BLaER1 treated with 17β-estradiol and CSF1 and Interleukin-3, amounts not matched to agents 10 nM and 100 nM (cell line): ENCODE measurements around the gene SASH1.
"Not testable (repeated sequence)": the region's sequence is repeated elsewhere in the genome, so short reads cannot be mapped to it uniquely, and the experiment has no call there.

ENCODE experiments used
- H3K27ac ChIP-seq, 11 experiments: shearing (Covaris generic); formaldehyde crosslinking; 2 replicates each; pipeline ENCODE4 v1.8.1; 2022
- H3K27me3 ChIP-seq, 11 experiments: shearing (Covaris generic); formaldehyde crosslinking; 2 replicates each; pipeline ENCODE4 v1.8.1; 2022
- H3K36me3 ChIP-seq, 11 experiments: shearing (Covaris generic); formaldehyde crosslinking; 2 replicates each; pipeline ENCODE4 v1.8.1; 2022
- H3K4me1 ChIP-seq, 10 experiments: shearing (Covaris generic); formaldehyde crosslinking; 2 replicates each; pipeline ENCODE4 v1.8.1; 2022
- H3K4me2 ChIP-seq, 11 experiments: shearing (Covaris generic); formaldehyde crosslinking; 2 replicates each; pipeline ENCODE4 v1.8.1; 2022
- H3K4me3 ChIP-seq, 10 experiments: shearing (Covaris generic); formaldehyde crosslinking; 2 replicates each; pipeline ENCODE4 v1.8.1; 2022
- H3K9ac ChIP-seq, 11 experiments: shearing (Covaris generic); formaldehyde crosslinking; 2 replicates each; pipeline ENCODE4 v1.8.1; 2022
- H3K9me3 ChIP-seq, 11 experiments: shearing (Covaris generic); formaldehyde crosslinking; replicated peaks in 1 of 11; 2 replicates each; pipeline ENCODE4 v1.8.1; 2022
- H4K20me1 ChIP-seq, 11 experiments: shearing (Covaris generic); formaldehyde crosslinking; 2 replicates each; pipeline ENCODE4 v1.8.1; 2022
- Cebpa-rat ChIP-seq, 11 experiments: shearing (Covaris generic); IDR thresholded peaks; 2 replicates each; pipeline ENCODE4 v1.8.1; 2022

SASH1 gene

GRCh38 chr6:148572676-148573335 lies 230.2 kb downstream of the SASH1 start:
- Histone ChIP-seq H3K36me3 (no peaks in the 10 kb centered on the region), H3K27ac (no peak overlapping the region), H3K4me2 (no peak overlapping the region), H3K4me3 (no peak overlapping the region), H3K27me3 (no peaks in the 10 kb centered on the region), H3K9me3 (no peaks in the 10 kb centered on the region), H3K4me1 (peaks cover 0 to 16% (median 0%) of the 10 kb centered on the region in 10 experiments; a peak in 8 of 20 replicates), H3K9ac (no peak overlapping the region), H4K20me1 (no peaks in the 10 kb centered on the region)
- no peak for TF ChIP-seq Cebpa-rat (IDR thresholded peaks at IDR 0.05)

DNA sequence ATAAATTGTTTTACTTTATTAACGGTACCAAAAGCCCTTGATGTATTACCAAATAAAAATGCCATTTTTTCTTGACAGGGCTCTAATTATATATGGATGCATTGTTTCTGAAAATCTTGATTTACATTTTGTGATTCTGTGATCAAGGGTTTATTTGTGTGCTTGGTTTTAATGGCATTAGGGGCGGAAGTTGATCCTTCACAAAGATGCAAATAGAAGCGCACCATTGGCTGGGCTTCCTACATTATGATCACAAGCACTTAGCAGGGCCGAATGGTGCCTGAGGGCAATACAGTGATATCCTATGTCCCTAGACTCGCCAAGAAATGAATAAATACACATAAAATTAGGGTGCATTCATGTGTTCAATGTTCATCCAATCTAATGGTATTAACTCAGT lies 231.3 kb downstream of the SASH1 start:
- no peaks in the 10 kb centered on the region for H3K36me3 ChIP-seq
- TF ChIP-seq Cebpa-rat (IDR thresholded peaks at IDR 0.05): no peak
- H3K4me2 ChIP-seq: no peak overlapping the region
- no peak overlapping the region for H3K9ac ChIP-seq
- H3K4me1 ChIP-seq: peaks cover 0 to 25% (median 0%) of the 10 kb centered on the region in 10 experiments; a peak in 8 of 20 replicates
- H4K20me1 ChIP-seq: no peaks in the 10 kb centered on the region
- H3K9me3 ChIP-seq: no peaks in the 10 kb centered on the region
- H3K4me3 ChIP-seq: no peak overlapping the region
- no peak overlapping the region for H3K27ac ChIP-seq
- no peaks in the 10 kb centered on the region for H3K27me3 ChIP-seq

DNA sequence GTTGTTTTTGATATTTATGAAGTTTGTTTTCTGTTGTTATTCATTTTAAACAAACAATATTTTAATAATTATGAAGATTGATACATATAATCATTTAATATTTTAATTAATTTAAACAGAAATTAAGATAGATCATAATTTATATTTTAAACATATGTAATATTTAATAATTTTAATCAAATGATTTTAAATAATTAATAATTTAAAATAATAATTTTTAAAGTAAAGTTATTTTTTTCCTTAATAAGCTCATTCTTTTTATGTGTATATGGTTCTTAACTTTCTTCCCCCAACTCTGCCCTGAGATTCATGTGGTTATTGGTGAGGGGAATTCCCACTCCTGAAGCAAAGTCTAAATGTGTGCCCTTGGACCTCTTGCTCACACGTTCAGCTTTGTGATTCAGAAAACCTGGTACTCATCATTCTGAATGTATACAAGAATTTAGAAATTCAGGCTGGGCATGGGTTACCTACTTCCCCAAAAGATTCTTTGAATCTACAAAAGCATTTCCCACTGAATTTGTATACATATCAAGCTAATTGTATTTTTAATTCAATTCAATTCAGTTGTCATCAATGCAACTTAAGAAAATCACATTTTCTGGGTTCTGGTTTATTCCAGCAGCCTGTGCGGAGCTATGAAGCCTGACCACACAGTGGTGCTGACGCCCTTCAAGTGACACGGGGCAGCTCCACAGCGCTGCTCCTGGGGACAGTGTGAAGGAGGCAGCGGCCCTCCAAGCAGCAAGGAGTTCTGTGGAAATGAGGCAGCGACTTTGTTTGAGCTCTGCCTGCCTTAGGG lies 235.2 kb downstream of the SASH1 start:
- Histone ChIP-seq H3K4me3 (no peak overlapping the region), H3K4me1 (peaks cover 0 to 33% (median 0%) of the 10 kb centered on the region in 10 experiments; a peak in 8 of 20 replicates), H3K9ac (no peak overlapping the region), H3K36me3 (no peaks in the 10 kb centered on the region), H3K4me2 (peak overlapping the region in 2 of 11 experiments; percentile 43 to 56; a peak in 3 of 22 replicates), H4K20me1 (no peaks in the 10 kb centered on the region), H3K27ac (no peak overlapping the region), H3K9me3 (peaks cover under 1 to 4% (median 3%) of the 10 kb centered on the region in 11 experiments; a peak in 13 of 22 replicates), H3K27me3 (no peaks in the 10 kb centered on the region)
- TF ChIP-seq Cebpa-rat (IDR thresholded peaks at IDR 0.05): no peak

DNA sequence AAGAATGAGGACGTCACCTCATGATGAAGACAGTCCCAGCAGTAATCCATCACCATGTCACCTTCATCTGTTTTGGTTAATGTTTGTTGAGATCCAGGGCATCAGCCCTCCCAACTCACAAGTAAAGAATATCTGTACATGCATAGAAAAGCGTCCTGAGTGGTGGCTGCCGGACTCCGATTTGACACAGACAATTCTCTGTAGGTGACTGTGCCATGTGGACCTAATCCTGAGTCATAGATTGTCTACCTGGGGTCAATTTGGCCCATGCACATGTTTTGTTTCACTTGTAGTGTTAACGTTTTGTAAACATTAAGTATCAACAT lies 235.8 kb downstream of the SASH1 start:
- TF ChIP-seq Cebpa-rat (IDR thresholded peaks at IDR 0.05): no peak
- Histone ChIP-seq H3K27me3 (no peaks in the 10 kb centered on the region), H3K9ac (no peak overlapping the region), H3K4me2 (peak overlapping the region in 2 of 11 experiments; percentile 43 to 56; a peak in 5 of 22 replicates), H3K4me3 (no peak overlapping the region), H3K27ac (no peak overlapping the region), H4K20me1 (no peaks in the 10 kb centered on the region), H3K9me3 (peaks cover 5 to 10% (median 9%) of the 10 kb centered on the region in 11 experiments; a peak in 17 of 22 replicates), H3K36me3 (no peaks in the 10 kb centered on the region), H3K4me1 (peaks cover 0 to 33% (median 0%) of the 10 kb centered on the region in 10 experiments; a peak in 8 of 20 replicates)

DNA sequence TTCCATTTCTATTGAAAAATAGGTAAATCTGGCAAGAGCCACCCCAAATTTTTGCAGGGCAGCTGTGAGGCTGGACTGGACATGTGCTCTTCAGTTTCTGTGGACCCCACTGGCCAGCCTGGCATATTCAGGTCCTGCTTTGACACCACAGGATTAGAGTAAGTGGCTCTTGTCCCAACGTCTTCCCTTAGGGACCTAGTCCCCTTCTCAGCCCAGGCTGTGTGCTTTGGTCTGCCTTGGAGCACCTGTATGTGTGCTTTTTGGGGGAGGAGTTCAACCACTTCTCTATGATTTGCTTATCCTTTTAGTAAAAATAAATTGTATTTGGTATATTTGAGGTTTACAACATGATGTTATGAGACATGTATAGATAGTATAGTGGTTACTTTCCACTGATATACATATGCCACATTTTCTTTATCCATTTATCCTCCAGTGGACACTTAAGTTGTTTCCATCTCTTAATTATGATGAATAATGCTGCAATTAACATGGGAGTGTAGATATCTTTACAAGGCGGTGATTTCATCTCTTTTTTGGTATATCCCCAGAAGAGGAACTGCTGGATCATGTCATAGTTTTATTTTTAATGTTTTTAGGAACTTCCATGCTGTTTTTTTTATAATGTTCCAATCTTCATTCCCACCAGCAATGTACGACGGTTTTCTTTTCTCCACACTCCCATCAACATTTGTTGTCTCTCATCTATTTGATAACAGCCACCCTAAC lies 236.4 kb downstream of the SASH1 start:
- TF ChIP-seq Cebpa-rat (IDR thresholded peaks at IDR 0.05): no peak

GRCh38 chr6:148580442-148580841 lies 237.8 kb downstream of the SASH1 start:
- no peak for TF ChIP-seq Cebpa-rat (IDR thresholded peaks at IDR 0.05)
- H4K20me1 ChIP-seq: no peaks in the 10 kb centered on the region

More for the DNA sequence above, 236.4 kb downstream of the SASH1 start:
- Histone ChIP-seq H3K4me2 (peak overlapping the region in 3 of 11 experiments; percentile 14 to 56 (median 43); a peak in 5 of 22 replicates), H3K4me1 (peaks cover 0 to 33% (median 0%) of the 10 kb centered on the region in 10 experiments; a peak in 8 of 20 replicates), H3K9ac (no peak overlapping the region), H3K4me3 (no peak overlapping the region), H4K20me1 (no peaks in the 10 kb centered on the region), H3K27me3 (no peaks in the 10 kb centered on the region), H3K9me3 (peaks cover 5 to 15% (median 13%) of the 10 kb centered on the region in 11 experiments; a peak in 17 of 22 replicates), H3K27ac (no peak overlapping the region), H3K36me3 (no peaks in the 10 kb centered on the region)

GRCh38 chr6:148583631-148584030 lies 241.0 kb downstream of the SASH1 start:
- Histone ChIP-seq H3K9ac (no peak overlapping the region), H3K4me3 (no peak overlapping the region), H3K27ac (no peak overlapping the region), H3K4me2 (no peak overlapping the region), H4K20me1 (no peaks in the 10 kb centered on the region), H3K9me3 (peaks cover 43 to 61% (median 57%) of the 10 kb centered on the region in 11 experiments), H3K36me3 (no peaks in the 10 kb centered on the region), H3K27me3 (no peaks in the 10 kb centered on the region), H3K4me1 (peaks cover 0 to 25% (median 0%) of the 10 kb centered on the region in 10 experiments; a peak in 8 of 20 replicates)
- TF ChIP-seq Cebpa-rat (IDR thresholded peaks at IDR 0.05): no peak

More at GRCh38 chr6:148580442-148580841, 237.8 kb downstream of the SASH1 start:
- Histone ChIP-seq H3K4me1 (peaks cover 0 to 33% (median 0%) of the 10 kb centered on the region in 10 experiments; a peak in 8 of 20 replicates), H3K27ac (no peak overlapping the region), H3K36me3 (no peaks in the 10 kb centered on the region), H3K27me3 (no peaks in the 10 kb centered on the region), H3K9ac (no peak overlapping the region), H3K4me2 (peak overlapping the region in 2 of 11 experiments; percentile 43 to 56; a peak in 4 of 22 replicates), H3K9me3 (peaks cover 13 to 29% (median 27%) of the 10 kb centered on the region in 11 experiments), H3K4me3 (no peak overlapping the region)

DNA sequence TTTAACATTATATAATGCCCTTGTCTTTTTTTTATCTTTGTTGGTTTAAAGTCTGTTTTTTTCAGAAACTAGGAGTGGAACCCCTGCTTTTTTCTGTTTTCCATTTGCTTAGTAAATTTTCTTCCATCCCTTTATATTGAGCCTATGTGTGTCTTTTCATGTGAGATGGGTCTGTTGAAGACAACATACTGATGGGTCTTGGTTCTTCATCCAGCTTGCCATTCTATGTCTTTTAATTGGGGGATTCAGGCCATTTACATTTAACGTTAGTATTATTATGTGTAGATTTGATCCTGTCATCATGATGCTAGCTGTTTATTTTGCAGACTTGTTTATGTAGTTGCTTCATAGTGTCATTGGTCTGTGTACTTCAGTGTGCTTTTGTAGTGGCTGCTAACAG lies 243.0 kb downstream of the SASH1 start:
- H3K27ac ChIP-seq, H3K36me3 ChIP-seq, H4K20me1 ChIP-seq, H3K27me3 ChIP-seq, H3K4me2 ChIP-seq, H3K4me1 ChIP-seq, H3K9ac ChIP-seq, H3K4me3 ChIP-seq: not testable (repeated sequence)
- peaks cover 61 to 78% (median 72%) of the 10 kb centered on the region in 11 experiments for H3K9me3 ChIP-seq

GRCh38 chr6:148590883-148591282 lies 248.2 kb downstream of the SASH1 start:
- Histone ChIP-seq H3K4me2 (no peak overlapping the region), H3K4me1 (peaks cover 0 to 10% (median 7%) of the 10 kb centered on the region in 10 experiments; a peak in 13 of 20 replicates), H3K27me3 (no peaks in the 10 kb centered on the region), H3K9me3 (peaks cover 34 to 65% (median 51%) of the 10 kb centered on the region in 11 experiments), H3K9ac (no peak overlapping the region), H4K20me1 (no peaks in the 10 kb centered on the region), H3K27ac (no peak overlapping the region), H3K36me3 (no peaks in the 10 kb centered on the region), H3K4me3 (no peak overlapping the region)
- no peak for TF ChIP-seq Cebpa-rat (IDR thresholded peaks at IDR 0.05)
